GM18861 (cell line): ENCODE measurements around the gene RAPGEF2.
"Not testable (repeated sequence)": the region's sequence is repeated elsewhere in the genome, so short reads cannot be mapped to it uniquely, and the experiment has no call there.

Experiments
- ATAC-seq: cut with Tn5 transposase; IDR thresholded peaks from one replicate; pipeline ENCODE4 v1.9.1; 2021; ENCODE audit not compliant: unreplicated experiment

RAPGEF2 gene

DNA sequence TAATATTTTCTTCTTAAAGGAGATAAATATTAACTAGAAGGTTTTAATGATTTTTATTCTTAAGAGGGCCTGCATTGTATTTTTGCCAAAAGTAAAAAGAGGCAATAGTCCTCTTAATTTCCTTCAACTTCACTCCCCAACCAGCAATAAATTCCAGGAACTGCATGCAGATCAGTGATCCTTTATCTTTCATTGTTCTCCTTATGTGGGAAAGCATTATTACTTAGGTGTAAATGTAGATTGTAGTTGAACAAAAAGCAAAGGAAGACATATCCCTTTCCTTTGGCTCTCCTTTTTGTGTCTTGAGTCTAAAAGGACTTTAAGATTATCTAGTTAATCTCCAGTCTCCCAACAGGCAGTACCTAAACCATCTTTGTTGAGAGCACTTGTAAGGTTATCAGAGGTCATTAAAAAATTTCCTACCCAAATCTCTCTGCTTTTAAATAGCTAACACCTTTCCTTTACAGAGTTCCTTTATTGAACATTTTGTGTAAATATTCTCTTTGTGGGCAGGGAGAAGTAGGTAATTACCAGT, 55.3 kb downstream of the RAPGEF2 start:
- no peak for ATAC-seq

DNA sequence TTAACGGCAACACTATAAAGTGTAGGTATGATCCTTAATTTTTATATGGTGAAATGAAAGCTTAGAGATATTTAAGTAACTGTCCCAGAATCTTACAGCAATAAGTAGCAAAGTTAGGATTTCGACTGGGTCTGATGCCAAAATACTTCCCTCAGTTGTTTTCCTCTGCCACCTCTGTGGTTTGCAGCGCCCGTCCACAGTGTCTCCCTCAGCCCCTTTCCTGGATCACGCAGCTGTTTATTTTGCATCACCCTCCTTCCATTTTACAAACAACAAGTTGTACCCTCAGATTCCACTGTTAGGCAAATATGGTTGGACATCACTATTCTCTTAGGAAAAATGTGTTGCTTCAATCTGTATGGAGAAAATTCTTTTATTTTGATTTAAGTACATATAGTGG, 56.1 kb downstream of the RAPGEF2 start:
- no peak for ATAC-seq

DNA sequence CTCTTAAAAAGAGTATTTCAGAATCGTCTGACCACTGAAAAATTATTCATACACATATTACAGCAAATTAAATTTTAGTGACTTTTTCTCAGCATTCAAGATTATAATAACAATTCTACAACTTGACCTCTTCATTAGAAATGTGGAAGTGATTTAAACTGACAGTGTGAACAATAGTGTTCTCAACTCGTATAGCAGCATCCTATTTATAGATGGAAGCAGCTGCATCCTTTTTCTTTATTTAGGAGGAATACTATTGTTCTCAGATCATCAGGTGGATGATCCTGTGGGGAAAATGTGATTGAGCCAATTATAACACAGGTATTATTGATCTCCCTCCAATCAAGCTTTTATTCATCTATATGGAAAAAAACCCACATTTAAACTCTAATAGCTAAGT, 56.7 kb downstream of the RAPGEF2 start:
- no peak for ATAC-seq

DNA sequence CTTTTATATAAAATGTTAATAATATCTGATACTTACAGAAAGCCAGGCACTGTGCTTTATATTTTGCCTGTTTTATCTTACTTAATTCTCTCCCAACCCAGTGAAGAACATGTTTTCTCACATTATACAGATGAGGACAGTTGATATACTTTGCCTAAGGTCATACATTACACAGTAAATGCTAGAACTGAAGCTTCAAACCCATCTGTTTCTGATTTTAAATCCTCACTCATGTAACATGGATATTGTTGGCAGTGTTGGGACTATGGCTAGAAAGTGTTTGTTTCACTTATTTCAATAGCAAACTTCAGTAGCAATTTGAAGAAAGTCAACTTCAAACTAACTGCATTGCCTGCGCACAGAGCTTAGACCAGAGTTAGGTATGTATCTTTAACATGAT, 57.4 kb downstream of the RAPGEF2 start:
- ATAC-seq = no peak

DNA sequence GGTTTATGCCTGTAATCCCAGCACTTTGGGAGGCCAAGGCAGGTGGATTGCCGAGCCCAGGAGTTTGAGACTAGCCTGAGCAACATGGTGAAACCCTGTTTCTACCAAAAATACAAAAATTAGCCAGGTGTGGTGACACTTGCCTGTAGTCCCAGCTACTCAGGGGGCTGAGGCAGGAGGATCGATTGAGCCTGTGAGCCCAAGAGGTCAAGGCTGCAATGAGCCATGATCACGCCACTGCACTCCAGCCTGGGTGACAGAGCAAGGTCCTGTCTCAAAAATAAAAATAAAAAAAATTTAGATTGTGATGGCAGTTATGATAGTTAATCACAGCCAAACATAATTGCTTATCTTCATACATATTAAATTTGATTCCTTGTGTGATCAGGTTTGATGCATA, 58.6 kb downstream of the RAPGEF2 start:
- not testable (repeated sequence) for ATAC-seq

DNA sequence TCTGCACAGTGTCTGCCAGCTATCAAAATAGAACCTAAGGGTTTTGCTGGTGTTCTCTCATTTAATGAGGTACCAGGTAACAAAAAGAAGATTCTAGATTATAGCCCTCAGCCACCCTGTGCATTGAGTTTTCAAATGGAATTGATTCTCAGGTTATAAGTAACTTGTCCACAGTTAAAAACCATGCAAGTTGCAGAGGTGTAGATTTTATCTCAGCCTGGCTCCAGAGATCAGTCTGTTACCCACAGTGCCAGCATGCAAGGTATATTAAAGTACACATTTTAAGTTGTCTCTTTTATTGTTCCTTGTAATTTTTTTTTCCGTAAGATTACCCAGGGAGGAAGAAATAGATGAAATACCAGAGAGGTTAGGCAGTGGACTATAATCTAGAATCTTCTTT, 59.7 kb downstream of the RAPGEF2 start:
- no peak for ATAC-seq

DNA sequence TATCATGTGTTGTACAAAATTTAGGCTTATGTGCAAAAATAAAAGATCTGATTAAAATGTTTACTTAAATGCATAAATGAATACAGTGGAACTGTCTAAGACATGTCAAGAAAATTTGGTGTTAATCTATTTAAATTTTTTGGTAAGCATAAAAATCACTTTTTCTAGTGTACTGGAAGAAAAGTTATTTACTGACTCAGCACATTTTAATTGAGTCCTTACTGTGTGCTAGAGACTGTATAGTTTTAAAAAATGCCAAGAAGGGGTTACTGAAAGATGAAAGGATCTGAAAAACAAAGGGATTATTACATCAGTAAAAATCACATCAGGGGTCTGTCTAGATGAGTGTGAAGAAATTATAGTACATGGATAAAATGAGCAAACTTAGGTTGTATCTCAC, 60.6 kb downstream of the RAPGEF2 start:
- ATAC-seq = no peak

DNA sequence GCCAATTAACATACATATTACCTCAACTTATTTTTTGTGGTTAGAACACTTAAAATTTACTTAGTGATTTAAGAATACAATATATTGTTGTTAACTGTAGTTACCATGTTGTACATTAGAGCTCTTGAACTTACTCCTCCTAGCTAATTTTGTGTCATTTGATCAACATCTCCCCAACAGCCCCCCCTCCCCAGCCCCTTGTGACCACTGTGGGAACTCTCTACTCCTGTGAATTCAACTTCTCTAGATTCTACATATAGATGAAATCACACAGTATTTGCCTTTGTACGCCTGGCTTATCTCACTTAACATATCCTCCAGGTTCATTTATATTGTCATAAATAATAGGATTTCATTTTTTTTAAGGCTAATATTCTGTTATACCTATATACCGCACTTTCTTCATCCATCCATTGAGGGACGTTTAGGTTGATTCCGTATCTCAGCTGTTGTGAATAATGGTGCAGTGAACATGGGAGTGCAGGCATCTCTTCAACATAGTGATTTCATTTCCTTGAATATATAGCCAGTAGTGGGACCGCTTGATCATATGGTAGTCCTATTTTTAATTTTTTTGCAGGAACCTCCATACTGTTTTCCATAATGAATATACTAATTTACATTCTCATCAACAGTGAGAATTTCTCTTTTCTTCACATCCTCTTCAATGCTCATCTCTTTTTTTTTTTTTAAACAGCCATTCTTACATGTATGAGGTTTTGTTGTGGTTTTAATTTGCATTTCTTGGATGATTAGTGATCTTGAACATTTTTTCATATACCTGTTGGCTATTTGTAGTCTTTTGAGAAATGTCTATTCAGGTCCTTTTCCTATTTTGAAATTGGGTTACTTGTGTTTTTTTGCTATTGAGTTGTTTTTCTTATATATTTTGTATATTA, 66.8 kb downstream of the RAPGEF2 start:
- peak; percentile 54 for ATAC-seq

DNA sequence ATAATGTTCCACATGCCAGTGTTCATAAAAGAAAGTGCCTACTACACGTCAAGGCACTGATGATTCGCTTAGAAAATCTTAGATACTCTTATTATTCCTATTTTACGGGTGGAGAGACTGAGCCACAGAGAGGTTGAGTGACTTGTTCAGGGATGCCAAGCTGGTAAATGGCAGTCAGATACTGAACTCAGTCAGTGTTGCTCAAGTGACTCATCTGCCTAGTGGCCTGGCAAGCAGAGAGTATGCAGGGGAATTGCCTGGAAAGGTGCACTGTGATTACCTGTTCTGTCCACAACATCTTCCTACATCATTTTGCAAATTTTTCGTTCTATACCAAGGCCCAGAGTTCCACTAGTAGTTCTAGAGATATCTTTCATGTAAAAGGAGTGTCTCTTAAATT, 68.4 kb downstream of the RAPGEF2 start:
- ATAC-seq = no peak

DNA sequence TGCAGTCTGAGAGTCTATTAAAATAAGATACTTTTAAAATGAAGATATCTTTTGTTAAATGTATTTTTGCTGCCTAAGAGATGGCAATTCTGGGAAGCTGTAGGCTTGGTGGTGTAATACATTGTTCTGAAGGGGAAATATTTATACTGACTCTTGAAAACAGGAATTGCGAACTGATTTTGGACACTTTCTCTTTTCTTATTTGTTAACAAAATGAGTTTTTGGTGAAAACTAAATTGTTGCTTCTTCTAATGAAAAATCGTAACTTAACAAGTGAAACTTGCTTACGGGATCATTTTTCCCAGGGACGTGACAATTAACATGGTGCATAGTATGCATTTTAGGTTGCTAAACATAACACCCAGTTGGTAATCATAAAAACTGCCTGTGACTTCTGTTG, 71.0 kb downstream of the RAPGEF2 start:
- ATAC-seq = no peak

DNA sequence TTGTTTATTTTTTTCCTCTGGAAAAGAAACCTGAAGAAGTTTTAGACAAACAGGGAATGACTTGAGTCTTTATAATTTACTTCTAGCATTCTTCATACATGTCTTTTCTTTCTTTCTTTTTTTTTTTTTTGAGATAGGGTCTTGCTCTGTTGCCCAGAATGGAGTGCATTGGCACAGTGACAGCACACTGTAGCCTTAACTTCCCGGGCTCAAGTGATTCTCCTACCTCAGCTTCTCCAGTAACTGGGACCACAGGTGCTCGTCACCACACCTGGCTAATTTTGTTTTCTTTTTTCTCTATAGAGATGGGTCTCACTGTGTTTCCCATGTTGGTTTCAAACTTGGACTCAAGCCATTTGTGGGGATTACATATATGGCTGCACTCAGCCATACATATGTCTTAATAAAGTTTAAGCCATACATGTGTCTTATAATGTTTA, 71.8 kb downstream of the RAPGEF2 start:
- ATAC-seq = no peak

DNA sequence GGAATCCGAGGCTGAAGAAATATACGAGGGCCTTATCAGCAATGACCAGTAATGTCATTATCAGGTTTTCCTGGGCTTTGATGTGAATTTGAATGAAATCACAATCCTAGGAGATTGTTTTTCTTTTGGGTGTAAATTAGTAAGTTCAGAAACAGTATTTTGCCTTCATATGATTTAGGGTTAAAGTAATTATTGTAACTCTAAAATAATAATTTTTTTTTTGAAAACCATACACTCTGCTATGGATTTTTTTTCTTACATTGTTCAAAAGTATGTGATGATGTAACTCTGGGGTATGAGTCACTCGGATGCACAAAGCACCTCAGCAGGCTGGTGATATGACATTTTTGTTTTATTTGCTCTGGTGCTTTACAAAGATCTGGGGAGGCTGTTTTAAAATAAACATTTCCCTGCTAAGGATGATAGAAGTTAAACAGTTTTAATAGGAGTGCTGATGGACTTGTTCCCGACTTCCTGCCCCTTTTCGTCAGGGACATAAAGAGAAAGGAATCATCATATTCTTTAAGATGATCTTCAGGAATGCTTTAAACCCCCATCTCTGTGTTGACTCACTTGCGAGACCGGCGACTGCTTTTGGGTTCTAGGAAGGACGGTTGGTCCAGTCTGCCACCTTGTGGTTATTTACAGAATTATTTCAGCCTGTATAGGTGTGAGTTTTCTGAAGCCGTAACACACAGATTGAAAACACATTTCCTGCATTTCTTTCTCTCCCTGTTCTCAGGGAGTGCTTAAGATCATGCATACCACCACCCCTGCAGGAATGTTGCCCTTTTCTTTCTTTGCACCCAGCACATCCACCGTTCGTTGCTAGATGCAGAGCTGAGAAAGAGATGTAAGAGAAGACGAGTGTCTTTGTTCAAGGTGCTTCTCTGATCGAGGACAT, 72.5 kb downstream of the RAPGEF2 start:
- ATAC-seq = peak; percentile 35

DNA sequence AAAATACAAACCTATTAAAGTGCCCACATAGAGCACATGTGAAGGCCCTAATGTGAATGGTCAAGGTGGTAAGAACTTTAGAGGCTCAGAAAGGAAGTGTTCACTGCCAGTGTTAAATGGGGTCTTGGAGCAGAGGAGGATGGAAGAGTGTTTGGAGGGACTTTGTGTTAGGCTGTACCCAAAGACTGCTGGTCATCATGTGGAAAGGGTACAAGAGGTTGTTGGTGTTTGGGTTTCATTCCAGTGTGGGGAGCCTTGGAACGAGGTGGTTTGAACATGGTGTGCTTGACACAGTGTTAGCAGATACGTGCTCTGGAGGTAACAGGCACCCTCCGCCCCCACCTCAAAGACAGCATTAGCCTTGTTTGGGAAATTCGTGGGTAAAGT, 73.1 kb downstream of the RAPGEF2 start:
- ATAC-seq = no peak

DNA sequence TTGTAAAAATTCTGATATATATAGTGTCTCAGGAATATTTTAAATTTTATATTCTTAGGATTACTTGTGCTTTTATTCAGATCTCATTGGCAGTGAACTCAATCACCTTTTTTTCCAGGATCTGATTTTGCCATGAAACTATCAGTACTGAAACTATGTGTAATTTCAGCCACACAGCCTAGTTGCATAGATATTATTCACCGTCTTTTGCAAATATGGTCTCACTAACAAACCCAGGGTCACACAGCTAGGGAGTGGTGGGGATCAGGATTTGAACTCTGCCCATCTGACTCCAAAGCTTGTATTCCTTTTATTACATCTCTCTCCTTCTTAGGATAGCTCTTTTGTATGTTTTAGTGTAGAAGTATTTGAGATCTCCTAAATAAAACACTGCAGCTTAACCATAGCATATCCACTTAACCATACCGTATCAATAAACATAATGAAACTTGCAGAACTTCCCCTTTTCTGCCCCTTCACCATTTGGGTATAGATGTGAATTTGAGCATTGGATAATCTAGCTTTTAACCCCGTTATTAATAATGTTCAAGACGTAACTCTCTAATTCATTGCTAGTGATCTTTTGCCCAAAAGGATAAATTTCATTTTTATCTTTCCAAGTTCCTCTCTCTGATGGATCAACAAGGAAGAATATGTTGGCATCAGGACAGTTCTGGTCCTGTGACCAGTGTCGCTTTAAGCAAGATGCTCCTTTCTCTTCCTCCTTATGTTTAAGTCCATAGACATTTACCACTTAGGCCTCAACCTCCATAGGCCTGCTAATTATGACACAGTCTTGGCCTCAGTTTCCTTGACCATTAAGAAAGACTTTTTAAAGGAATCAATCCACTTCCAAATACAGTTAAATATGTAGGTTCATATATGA, 74.6 kb downstream of the RAPGEF2 start:
- ATAC-seq = peak; percentile 39

DNA sequence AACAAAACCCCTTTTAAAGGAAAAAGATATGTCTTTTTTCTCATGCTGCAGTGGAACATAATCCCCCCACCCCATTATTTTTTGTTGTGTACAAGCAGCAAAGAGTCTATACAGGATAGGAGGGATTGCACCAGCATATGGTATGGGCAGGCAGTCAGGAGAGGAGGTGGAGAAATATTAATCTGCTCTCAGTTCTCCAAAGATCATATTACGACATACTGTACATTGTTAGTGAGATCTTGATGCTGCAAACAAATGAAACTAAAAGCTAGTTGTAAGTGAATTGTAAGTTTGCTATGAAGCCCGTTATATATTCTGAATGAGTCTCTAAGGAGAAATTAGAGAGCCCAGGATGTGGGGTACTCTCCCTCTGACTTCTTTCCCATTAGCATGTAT, 75.3 kb downstream of the RAPGEF2 start:
- ATAC-seq = peak; percentile 31

DNA sequence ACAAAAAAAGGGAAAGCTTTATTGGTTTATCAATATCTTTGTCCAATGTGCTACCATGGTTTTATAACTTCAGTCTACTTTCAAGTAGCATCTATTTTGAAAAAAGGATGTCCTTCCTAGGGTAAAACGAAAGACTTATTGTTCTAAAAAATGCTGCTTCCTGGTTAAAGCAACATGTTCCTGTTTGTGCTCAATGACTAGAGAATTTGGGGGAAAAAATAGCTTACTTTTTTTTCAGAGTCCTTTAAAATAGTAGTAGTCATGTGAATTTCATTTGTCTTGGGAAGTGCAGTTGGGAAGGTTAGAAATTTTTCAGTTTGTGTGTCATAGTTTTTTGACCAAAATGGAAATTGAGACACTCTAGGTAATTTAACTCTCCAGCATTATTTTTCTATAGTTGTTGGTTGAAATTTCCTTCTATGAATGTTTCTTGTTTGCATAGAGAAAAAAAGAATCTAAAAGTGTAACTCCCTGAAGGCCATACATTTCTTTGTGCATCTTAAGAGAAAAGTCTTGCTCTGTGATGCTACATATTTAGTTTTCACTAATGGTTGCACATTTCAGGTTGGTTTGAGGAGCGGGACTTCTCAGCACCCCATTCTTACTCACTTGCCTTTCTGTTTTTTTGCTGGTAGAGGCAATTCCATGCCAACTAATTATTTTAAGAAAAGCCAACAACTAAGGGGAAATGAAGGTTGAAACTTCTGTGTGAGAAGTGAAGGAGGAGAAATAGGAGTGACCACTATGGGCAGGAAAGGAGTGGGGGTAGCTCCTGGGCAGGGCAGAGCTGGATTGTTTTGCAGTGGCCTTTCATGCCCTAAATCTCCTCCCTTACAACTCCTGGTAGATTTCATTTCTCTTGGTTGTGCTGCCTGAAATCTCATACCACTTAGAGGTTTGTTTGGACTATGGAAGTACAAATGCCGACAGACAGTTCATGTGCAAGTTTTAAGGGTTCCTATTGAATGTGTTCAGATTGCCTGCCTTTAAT, 76.4 kb downstream of the RAPGEF2 start:
- ATAC-seq = no peak

DNA sequence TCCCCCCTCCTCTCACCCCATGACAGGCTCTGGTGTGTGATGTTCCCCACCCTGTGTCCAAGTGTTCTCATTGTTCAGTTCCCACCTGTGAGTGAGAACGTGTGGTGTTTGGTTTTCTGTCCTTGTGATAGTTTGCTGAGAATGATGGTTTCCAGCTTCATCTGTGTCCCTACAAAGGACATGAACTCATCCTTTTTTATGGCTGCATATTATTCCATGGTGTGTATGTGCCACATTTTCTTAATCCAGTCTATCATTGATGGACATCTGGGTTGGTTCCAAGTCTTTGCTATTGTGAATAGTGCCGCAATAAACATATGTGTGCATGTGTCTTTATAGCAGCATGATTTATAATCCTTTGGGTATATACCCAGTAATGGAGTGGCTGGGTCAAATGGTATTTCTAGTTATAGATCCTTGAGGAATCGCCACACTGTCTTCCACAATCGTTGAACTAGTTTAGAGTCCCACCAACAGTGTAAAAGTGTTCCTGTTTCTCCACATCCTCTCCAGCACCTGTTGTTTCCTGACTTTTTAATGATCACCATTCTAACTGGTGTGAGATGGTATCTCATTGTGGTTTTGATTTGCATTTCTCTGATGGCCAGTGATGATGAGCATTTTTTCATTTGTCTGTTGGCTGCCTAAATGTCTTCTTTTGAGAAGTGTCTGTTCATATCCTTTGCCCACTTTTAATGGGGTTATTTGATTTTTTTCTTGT, 81.2 kb downstream of the RAPGEF2 start:
- not testable (repeated sequence) for ATAC-seq

DNA sequence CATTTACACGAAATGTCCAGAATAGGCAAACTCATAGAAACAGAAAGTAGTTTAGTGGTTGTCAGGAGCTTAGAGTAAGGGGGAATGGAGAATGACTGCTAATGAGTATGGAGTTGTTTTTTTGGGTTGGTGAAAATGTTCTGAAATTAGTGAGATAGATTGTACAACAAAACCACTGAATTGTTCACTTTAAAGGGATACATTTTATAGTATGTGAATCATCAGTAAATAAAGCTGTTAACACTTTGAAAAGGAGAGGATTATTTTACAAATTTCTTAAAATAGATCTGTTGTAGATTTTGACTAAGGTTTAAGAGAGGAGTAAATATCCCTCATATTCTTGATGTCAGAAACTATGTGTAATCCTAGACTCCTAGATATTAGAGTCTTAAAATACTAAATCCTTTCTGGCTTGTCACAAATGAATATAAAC, 82.7 kb downstream of the RAPGEF2 start:
- ATAC-seq = no peak

DNA sequence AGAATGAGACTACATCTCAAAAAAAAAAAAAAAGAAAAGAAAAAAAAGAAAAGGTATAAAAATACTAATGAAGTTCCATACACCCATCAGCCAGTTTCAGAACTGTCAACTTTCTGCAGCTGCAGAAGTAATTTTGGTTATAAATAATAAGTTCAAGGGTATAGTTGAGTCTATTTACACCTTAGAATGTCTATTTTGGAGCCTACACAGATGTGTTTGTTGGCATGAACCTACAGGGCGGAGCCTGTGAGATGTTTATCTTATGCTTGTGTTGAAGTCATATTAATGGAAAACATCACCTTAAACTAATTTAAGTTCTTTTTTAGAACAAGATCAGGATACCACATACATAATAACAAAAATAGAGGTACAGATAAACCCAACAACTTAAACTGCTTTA, 85.8 kb downstream of the RAPGEF2 start:
- no peak for ATAC-seq
